Heart left ventricle (tissue), 16 donors: Measurements from ENCODE around the gene FYN. TPM values are rescaled to one million over a fixed set of nuclear protein-coding genes. Genes with fewer than 3 reads are reported as not detected.

Experiments
- ATAC-seq, 4 donors: fragments of 200-7000 bp; cut with Tn5 transposase; one replicate each; pipeline ENCODE4 v1.9.1; 2020 to 2022; ENCODE audit warnings: moderate library complexity in 4 of 4, mild to moderate bottlenecking in 3 of 4, moderate number of reproducible peaks in 1 of 4
- DNase-seq, 5 donors: peaks; one replicate each; pipeline ENCODE4 v3.0.0-alpha.2; 2020
- H3K27ac ChIP-seq, 12 donors: fragments of 200-600 bp; sonication (generic) in 4 of 12; one replicate each; pipeline versions ENCODE4 v1.5.0 to v1.8.0; 2016 to 2022; ENCODE audit warnings: mild to moderate bottlenecking in 2 of 12
- H3K27me3 ChIP-seq, 9 donors: fragments of 200-600 bp; sonication (generic) in 2 of 9; one replicate each; pipeline versions ENCODE4 v1.5.1 to v1.8.0; 2016 to 2022; ENCODE audit warnings: mild to moderate bottlenecking in 3 of 9
- H3K36me3 ChIP-seq, 9 donors: fragments of 200-600 bp; sonication (generic) in 2 of 9; one replicate each; pipeline versions ENCODE4 v1.5.0 to v1.8.0; 2018 to 2022; ENCODE audit warnings: mild to moderate bottlenecking in 2 of 9
- H3K4me1 ChIP-seq, 12 donors: fragments of 200-600 bp; sonication (generic) in 4 of 12; one replicate each; pipeline versions ENCODE4 v1.5.0 to v1.8.0; 2016 to 2022; ENCODE audit warnings: mild to moderate bottlenecking in 3 of 12
- H3K4me3 ChIP-seq, 12 donors: fragments of 200-600 bp; sonication (generic) in 4 of 12; one replicate each; pipeline versions ENCODE4 v1.5.0 to v1.8.0; 2017 to 2022; ENCODE audit warnings: mild to moderate bottlenecking in 9 of 12, moderate library complexity in 4 of 12
- H3K9me3 ChIP-seq, 12 donors: fragments of 200-600 bp; sonication (generic) in 4 of 12; one replicate each; pipeline versions ENCODE4 v1.5.0 to v1.8.0; 2016 to 2022; ENCODE audit warnings: mild to moderate bottlenecking in 1 of 12
- CTCF ChIP-seq, 12 donors: fragments of 200-600 bp; sonication (generic) in 4 of 12; IDR thresholded peaks; one replicate each; pipeline versions ENCODE4 v1.5.0 to v1.8.0; 2018 to 2022; ENCODE audit warnings: antibody characterized with exemption in 12 of 12, mild to moderate bottlenecking in 5 of 12
- POLR2A ChIP-seq, 2 donors: fragments of 450-650 bp; IDR thresholded peaks; one replicate each; pipeline ENCODE4 v1.6.1; 2017; ENCODE audit warnings: antibody characterized with exemption in 2 of 2, mild to moderate bottlenecking in 2 of 2, moderate library complexity in 2 of 2
- WGBS, 4 donors: extraction: QIAGEN DNeasy Blood & Tissue Kit in 2 of 4; methylation state at CpG; one replicate each; pipeline versions ENCODE4 v1.1.5 to v1.1.7; 2013 to 2018; 5-methylcytosine and 5-hydroxymethylcytosine counted together
- intact Hi-C, 10 donors: fragments of 100-400 bp; cut with DNase I; formaldehyde crosslinking; loops; one replicate each; pipeline versions ENCODE4 v1.11.1 to v1.14.2; 2022
- polyA plus RNA-seq, 2 donors: library from polyadenylated mRNA; stranded (reverse); fragments of 200-250 nt; gene quantifications; one replicate each; pipeline ENCODE4 v1.2.3, GENCODE V29; 2013
- total RNA-seq, 9 donors: library from RNA; depleted of rRNA in 2 of 9; stranded (reverse); fragments of >200 nt in 2 of 9; fragmentation: NEBNext Ultra II Directional in 3 of 9; extraction: Animal tissue kit (Norgen Biotek cat#: 25700) in 3 of 9; gene quantifications; one replicate each; pipeline versions ENCODE4 v1.1.0 to v1.2.4, GENCODE V29; 2016 to 2023
- donor health status: ischemic (EF 13 %, LVEDD 7.1; RV severe dilation, severe dysfunction).
- donor health status: healthy with polysubstance abuse.
- donor health status: DM: no; HTN: yes; CAD: no.
- donor health status: DM: no; HTN: no; CAD: no.
- donor health status: ischemic (EF 25% LVEDD 6.9; RV normal size, moderate dysfunction).
- donor health status: ischemic (EF 25% LVEDD 5.7; RV mildly dilated, moderate dysfunction).
- donor health status: healthy.
- donor health status: DM: yes; HTN: yes; CAD: no.
- donor health status: ischemic (EF 35%, LVEDD 5.7; RV mildly dilated, moderate dysfunction).
- donor health status: nonischemic (EF 11% LVEDD 7.7; RV severe dilation, severe dysfunction).
- donor health status: DM: yes; HTN: yes; CAD: no.
- donor health status: PGD.
- donor health status: ischemic (EF 29% LVEDD 5.4; RV normal size, mild dysfunction).
- donor health status: nonischemic (EF 23%, LVEDD 6.1; RV moderate dilation, normal function).

Gene FYN
- total and polyA plus RNA-seq, 11 donors: 14.7 to 72.4 (median 52.3) TPM

DNA sequence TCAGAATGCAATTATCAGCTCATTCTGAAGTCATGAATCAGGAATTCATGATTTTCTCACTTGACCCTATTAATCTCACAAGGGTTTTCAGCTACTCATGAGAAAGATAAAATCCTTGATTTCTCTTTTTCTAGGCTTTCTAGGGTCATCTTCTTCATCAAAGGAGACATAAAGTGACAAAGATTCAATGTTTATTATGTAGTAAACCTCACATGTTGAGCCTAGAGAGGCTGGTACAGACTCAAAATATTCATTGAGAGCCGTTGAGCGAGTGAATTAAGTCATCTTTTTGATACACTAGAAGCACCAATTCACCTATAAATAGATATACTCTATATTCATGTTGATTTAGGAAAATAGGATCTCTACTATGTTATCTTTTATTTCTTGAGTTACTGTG, 162.8 kb downstream of the FYN start:
- DNase-seq: no peak
- Histone ChIP-seq H3K27ac (peak overlapping the region in 11 of 12 donors; percentile 25 to 66 (median 56)), H3K27me3 (no peaks in the 10 kb centered on the region), H3K36me3 (peaks cover 0 to 63% (median 46%) of the 10 kb centered on the region in 9 donors), H3K9me3 (no peaks in the 10 kb centered on the region), H3K4me1 (peaks cover 3 to 50% (median 31%) of the 10 kb centered on the region in 12 donors), H3K4me3 (peak overlapping the region in 3 of 12 donors; percentile 13 to 18 (median 13))
- ATAC-seq: no peak
- intact Hi-C loops: loop anchor here in 8 of 10 donors (1.0 to 10.0 kb wide), 8 partner anchors 54 to 333 kb away; partner anchors contain the start of gene FYN (in 6 of the 8)
- 67 to 79% (median 72%) methylated on average over 2 of the region's 2 CpGs for WGBS, 4 donors
- TF ChIP-seq POLR2A (IDR thresholded peaks at IDR 0.05): no peak
- TF ChIP-seq CTCF (IDR thresholded peaks at IDR 0.05): no peak

DNA sequence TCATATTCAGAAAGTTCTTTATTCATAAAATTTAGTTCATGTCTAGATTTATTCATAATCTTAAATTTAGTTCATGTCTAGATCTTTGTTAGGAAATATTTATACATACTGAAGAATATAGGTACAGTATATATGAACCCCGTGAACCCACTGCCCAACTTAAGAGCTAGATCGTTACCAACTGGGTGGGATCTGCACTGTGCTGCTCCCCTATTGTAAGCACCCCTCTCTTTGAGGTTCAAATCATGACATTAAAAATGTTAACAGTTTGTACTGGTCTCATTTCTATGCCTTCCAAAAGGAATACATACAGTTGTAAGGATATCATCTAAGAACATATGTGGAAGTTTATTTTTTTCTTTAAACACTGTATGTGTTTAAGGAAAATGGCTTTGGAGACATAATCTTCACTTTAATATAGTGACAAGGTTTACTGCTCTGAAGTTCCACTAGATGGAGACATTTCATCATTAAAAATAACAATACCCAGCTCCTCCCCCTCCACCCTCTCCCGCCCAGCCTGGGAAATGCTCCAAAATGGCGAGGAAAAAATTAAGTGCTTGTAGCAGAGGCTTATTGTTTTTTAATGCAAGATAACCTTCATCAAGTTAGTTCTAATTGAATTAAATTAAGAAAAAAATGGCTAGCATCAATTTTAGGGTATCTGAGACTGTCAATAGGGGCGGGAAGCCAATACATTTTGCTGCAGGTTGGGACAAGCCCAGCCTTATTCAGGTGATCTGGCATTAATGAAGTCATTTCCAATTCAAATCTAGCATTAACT, 163.4 kb downstream of the FYN start:
- Histone ChIP-seq H3K27ac (peak overlapping the region in 11 of 12 donors; percentile 22 to 66 (median 48)), H3K4me3 (peak overlapping the region in 4 of 12 donors; percentile 13 to 29 (median 16)), H3K36me3 (peaks cover 0 to 66% (median 51%) of the 10 kb centered on the region in 9 donors), H3K4me1 (peaks cover 3 to 45% (median 31%) of the 10 kb centered on the region in 12 donors), H3K27me3 (no peaks in the 10 kb centered on the region), H3K9me3 (no peaks in the 10 kb centered on the region)
- DNase-seq (peak; percentile 59 to 83 (median 66)), ATAC-seq (peak; percentile 56 to 79 (median 75))
- intact Hi-C loops: loop anchor here (1.0 to 10.0 kb wide), 9 partner anchors 55 to 335 kb away; partner anchors contain the start of gene FYN (in 7 of the 10)
- WGBS, 4 donors: 19 to 29% (median 25%) methylated on average over 5 of the region's 5 CpGs
- TF ChIP-seq POLR2A (IDR thresholded peaks at IDR 0.05): no peak
- TF ChIP-seq CTCF (IDR thresholded peaks at IDR 0.05): peak; percentile 66 to 88 (median 78)

GRCh38 chr6:111709201-111709600, 164.1 kb downstream of the FYN start:
- ATAC-seq (no peak), DNase-seq (no peak)
- 72 to 77% (median 73%) methylated on average over 3 of the region's 3 CpGs for WGBS, 4 donors
- Histone ChIP-seq H3K4me3 (no peak overlapping the region), H3K27ac (no peak overlapping the region), H3K9me3 (no peaks in the 10 kb centered on the region), H3K36me3 (peaks cover 0 to 62% (median 52%) of the 10 kb centered on the region in 9 donors), H3K4me1 (peaks cover 3 to 45% (median 31%) of the 10 kb centered on the region in 12 donors), H3K27me3 (no peaks in the 10 kb centered on the region)
- intact Hi-C loops: loop anchor here in 4 of 10 donors (1.0 to 5.0 kb wide), 4 partner anchors 163 to 336 kb away; partner anchors contain the start of gene FYN (in 1 of the 4)
- TF ChIP-seq POLR2A (IDR thresholded peaks at IDR 0.05) (no peak), CTCF (IDR thresholded peaks at IDR 0.05) (no peak)

GRCh38 chr6:111707773-111708172, 165.5 kb downstream of the FYN start:
- ATAC-seq: no peak
- no peaks in the 10 kb centered on the region for H3K9me3 ChIP-seq
- H3K4me3 ChIP-seq: no peak overlapping the region
- peaks cover 0 to 62% (median 52%) of the 10 kb centered on the region in 9 donors for H3K36me3 ChIP-seq
- H3K4me1 ChIP-seq: peaks cover 3 to 42% (median 28%) of the 10 kb centered on the region in 12 donors
- H3K27ac ChIP-seq: no peak overlapping the region
- no peaks in the 10 kb centered on the region for H3K27me3 ChIP-seq
- intact Hi-C loops: loop anchor here in 3 of 10 donors (2.0 to 5.0 kb wide), 3 partner anchors 165 to 337 kb away; partner anchors contain the start of gene FYN (in 1 of the 3)
- 78 to 98% (median 94%) methylated on average over 4 of the region's 4 CpGs for WGBS, 4 donors
- TF ChIP-seq CTCF (IDR thresholded peaks at IDR 0.05) (no peak), POLR2A (IDR thresholded peaks at IDR 0.05) (no peak)
- no peak for DNase-seq
